Measurements from ENCODE around the gene TRHDE. TPM values are rescaled to one million over a fixed set of nuclear protein-coding genes. Genes with fewer than 3 reads are reported as not detected.

The TRHDE gene
- total and polyA plus RNA-seq, 9 of the 15 experiments (the other 6 are each of a cell fraction or from before 2014, with no cell fraction given), result 0.03 to 0.29 (median 0.09) TPM

GRCh38 chr12:72471806-72472205, 199.6 kb downstream of the TRHDE start:
- intact Hi-C loops (cut with micrococcal nuclease) (no loop called here), in situ Hi-C loops (cut with MboI) (no loop called here)
- Histone ChIP-seq H3K4me1 (replicated peaks in 1 of 2; ENCODE audit: control insufficient read depth in 2 of 2, insufficient read depth in 2 of 2, low read length in 2 of 2) (no peaks in the 10 kb centered on the region), H3K4me3 (no peak overlapping the region), H3K9ac (ENCODE audit: insufficient read depth in 1 of 2, low read depth in 2 of 2, low read length in 2 of 2) (no peak overlapping the region), H3K4me2 (ENCODE audit: insufficient read depth, low read length) (no peak overlapping the region), H3K79me2 (ENCODE audit: control insufficient read depth, insufficient read depth, low read length) (no peaks in the 10 kb centered on the region), H3K9me3 (replicated peaks; ENCODE audit: control insufficient read depth, insufficient read depth, low read depth, low read length) (no peaks in the 10 kb centered on the region), H3K9me1 (ENCODE audit: control insufficient read depth, insufficient read depth, low read length) (no peaks in the 10 kb centered on the region), H3K27ac (ENCODE audit: extremely low read depth, low read depth, low read length) (no peak overlapping the region), H3K36me3 (ENCODE audit: control insufficient read depth, insufficient read depth, low read length) (no peaks in the 10 kb centered on the region), H4K20me1 (replicated peaks; ENCODE audit: control insufficient read depth, insufficient read depth, low read length) (no peaks in the 10 kb centered on the region), H3K27me3 (ENCODE audit: control insufficient read depth in 2 of 2, insufficient read depth in 2 of 2, low read length in 2 of 2) (no peaks in the 10 kb centered on the region), H2AFZ (ENCODE audit: low read depth, low read length) (no peak overlapping the region)
- ChIA-PET POLR2A (no interaction called here), CTCF (ENCODE audit: low intra/inter-chr PET ratio) (no interaction called here)
- ATAC-seq (no peak), FAIRE-seq (no peak), DNase-seq (ENCODE audit: extremely low read depth in 1 of 4, low spot score in 3 of 4) (no peak)
- WGBS (ENCODE audit: insufficient coverage, low coverage, missing lambda C conversion rate), result 6% methylated on average over 3 of the region's 3 CpGs
- no TSS peak for BruUV-seq (replicated peaks)
- TF ChIP-seq EP400 (IDR thresholded peaks at IDR 0.05), result no peak
- TF ChIP-seq BRF1 (IDR thresholded peaks at IDR 0.05; ENCODE audit: borderline replicate concordance, extremely low read depth, insufficient read length), result no peak
- no peak for TF ChIP-seq HMG20A (CRISPR knock-in tag; conservative IDR thresholded peaks at IDR 0.05)
- no peak for TF ChIP-seq ZNF408 (CRISPR knock-in tag; IDR thresholded peaks at IDR 0.05; ENCODE audit: low read depth)
- no peak for TF ChIP-seq FOXM1 (IDR thresholded peaks at IDR 0.05; ENCODE audit: low read depth)
- no peak for TF ChIP-seq FOXM1 (CRISPR knock-in tag; IDR thresholded peaks at IDR 0.05; ENCODE audit: low read depth)
- TF ChIP-seq, protein P1, sequence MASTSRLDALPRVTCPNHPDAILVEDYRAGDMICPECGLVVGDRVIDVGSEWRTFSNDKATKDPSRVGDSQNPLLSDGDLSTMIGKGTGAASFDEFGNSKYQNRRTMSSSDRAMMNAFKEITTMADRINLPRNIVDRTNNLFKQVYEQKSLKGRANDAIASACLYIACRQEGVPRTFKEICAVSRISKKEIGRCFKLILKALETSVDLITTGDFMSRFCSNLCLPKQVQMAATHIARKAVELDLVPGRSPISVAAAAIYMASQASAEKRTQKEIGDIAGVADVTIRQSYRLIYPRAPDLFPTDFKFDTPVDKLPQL (IDR thresholded peaks at IDR 0.05; ENCODE audit: extremely low read depth, insufficient read length), result no peak
- TF ChIP-seq ILK (tag; IDR thresholded peaks at IDR 0.05; ENCODE audit: borderline replicate concordance, low read depth), result no peak
- TF ChIP-seq SOX6 (IDR thresholded peaks at IDR 0.05), result no peak
- TF ChIP-seq ZNF395 (CRISPR knock-in tag; IDR thresholded peaks at IDR 0.05), result no peak
- TF ChIP-seq ZNF318 (IDR thresholded peaks at IDR 0.05; ENCODE audit: borderline replicate concordance in 1 of 2, low read depth in 1 of 2), result no peak
- TF ChIP-seq GABPB2 (CRISPR knock-in tag; conservative IDR thresholded peaks at IDR 0.05), result no peak
- no peak for TF ChIP-seq HNRNPUL1 (IDR thresholded peaks at IDR 0.05; ENCODE audit: low read length)
